Measurements from ENCODE around the gene TAMALIN.

Gene TAMALIN

DNA sequence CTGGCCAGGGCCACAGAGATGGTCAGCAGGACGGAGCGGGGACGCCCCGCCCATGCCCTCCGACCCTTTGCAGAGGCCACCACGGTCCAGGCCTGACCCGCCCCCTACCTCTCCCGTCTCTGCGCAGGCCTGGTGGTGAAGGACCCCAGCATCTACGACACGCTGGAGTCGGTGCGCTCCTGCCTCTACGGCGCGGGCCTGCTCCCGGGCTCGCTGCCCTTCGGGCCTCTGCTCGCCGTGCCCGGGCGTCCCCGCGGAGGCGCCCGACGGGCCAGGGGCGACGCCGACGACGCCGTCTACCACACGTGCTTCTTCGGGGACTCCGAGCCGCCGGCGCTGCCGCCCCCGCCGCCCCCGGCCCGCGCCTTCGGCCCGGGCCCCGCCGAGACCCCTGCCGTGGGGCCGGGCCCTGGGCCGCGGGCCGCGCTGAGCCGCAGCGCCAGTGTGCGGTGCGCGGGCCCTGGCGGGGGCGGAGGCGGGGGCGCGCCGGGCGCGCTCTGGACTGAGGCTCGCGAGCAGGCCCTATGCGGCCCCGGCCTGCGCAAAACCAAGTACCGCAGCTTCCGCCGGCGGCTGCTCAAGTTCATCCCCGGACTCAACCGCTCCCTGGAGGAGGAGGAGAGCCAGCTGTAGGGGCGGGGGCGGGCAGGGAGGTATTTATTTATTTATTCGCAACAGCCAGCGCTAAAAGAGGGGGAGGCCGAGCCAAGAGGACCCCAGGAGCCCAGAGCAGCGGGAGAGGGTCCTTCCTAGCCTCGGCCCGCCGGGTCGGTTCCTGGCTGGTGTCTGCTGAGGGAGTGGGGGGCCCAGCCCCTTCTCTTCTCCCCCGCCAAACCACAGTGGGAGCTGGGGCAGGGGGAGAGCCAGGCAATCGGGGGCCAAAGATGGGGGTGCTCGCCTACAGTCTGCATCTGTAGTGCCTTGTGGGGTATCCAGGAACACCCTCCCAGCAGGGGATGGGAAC, 8.1 kb downstream of the TAMALIN start:
- no peak for DNase-seq

DNA sequence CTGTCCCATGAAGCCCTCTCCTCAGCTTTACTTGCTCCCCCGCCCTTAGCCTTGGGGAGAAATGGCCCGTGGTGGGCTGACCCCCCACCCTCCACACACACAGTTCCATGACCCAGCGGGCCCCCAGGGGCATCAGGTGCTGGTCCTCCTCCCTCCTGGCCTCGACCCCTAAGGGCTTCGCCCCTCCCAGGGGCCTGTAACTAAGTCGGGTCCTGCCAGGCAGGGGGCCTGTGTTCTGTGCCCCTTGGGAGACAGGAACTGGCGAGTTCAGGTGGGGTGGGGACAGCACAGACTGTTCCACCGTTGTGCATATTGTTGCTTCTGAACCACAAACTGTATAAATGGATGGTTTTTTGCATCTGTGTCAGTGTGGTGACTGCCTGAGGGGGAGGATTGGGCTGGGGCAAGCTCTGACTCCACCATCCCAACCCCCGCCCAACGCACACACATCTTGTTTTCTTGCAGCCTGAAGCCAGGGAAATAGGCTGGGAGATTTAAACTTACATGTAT, 8.8 kb downstream of the TAMALIN start:
- no peak for DNase-seq

GRCh38 chr12:52018433-52019112, 11.8 kb downstream of the TAMALIN start:
- DNase-seq: no peak

DNA sequence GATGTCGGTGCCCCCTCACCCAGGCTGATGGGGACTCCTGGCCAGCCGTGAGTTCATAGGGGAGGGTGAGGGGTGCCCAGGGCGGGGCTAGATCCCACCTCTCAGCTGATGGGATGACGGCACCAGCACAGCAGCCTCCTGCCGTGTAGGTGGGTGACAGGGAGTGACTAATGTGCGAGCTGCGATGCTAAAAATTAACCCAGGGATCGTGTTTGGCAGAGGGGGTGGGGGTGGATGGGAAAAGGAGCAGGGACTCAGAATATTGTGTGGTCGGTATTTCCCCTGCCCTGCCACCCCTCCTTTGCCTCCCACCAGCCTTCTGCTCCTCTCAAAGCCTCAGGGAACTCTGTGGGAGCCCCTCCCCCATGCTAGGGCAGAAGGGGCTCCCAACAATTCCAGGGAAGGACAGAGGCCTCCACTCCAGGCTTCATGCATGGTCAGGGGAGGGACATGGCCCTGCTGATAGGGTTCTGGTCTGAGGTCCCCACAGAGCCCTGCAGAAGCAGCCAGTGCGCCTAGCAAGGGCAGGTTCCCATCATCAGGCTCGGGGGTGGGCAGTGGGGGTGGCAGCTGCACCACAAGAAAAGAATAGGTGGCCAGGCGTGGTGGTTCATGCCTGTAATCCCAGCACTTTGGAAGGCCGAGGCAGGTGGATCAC, 12.5 kb downstream of the TAMALIN start:
- no peak for DNase-seq

DNA sequence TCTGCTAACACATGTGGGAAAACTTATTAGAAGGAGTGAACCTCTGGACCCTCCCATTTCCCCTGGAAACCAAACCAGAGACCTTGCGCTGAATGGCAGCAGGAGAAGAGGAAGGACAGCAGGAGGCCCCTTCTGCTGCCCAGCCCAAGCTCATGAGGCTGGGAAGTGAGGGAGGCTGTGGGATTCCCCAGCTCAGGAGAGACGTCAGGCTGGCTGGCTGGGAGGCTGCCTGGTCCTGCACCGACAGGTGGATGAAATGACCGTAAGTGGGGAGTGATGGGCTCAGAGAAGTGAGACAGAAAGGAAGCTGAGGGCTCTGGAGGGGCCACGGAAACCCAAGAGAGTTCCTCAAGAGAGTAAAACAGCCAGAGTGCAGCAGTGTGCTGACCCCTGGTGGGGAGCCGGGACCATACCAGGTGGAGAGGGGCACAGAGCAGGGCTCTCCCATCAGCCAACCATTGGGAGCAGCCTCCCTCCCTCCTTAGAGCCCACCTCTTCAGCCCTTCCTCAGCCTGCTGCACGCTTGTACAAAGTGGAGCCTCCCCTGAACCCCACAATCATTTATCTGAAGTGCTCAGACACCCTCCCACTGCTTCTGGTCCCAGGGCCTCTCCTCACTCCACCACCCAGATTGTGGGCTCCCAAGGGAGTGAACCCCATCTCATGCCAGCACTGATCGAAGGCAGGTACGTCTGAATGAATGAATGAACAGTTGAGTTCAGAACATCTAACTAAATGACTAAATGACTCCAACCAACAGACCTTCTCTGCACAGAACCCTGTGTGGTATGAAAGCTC, 14.0 kb downstream of the TAMALIN start:
- peak in 3 of 4 experiments; percentile 11 to 60 (median 38) for DNase-seq

DNA sequence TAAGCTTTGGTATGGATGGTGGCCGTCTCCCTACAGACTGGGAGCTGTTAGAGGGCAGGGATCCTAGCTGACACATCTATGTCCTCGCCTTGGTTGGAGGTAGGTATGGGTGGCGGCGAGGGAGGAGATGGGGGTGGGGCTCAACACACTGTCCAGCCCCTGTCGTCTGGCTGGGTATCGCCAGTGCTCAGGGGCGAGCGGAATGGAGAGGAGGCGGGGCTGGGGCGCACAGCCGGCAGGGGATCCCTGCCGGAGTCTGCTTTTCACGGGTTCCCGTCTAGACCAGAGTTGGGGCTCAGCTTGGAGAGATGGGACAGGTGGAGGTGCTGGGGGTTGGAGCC, 16.1 kb downstream of the TAMALIN start:
- DNase-seq: peak in 1 of 4 experiments; percentile 31

DNA sequence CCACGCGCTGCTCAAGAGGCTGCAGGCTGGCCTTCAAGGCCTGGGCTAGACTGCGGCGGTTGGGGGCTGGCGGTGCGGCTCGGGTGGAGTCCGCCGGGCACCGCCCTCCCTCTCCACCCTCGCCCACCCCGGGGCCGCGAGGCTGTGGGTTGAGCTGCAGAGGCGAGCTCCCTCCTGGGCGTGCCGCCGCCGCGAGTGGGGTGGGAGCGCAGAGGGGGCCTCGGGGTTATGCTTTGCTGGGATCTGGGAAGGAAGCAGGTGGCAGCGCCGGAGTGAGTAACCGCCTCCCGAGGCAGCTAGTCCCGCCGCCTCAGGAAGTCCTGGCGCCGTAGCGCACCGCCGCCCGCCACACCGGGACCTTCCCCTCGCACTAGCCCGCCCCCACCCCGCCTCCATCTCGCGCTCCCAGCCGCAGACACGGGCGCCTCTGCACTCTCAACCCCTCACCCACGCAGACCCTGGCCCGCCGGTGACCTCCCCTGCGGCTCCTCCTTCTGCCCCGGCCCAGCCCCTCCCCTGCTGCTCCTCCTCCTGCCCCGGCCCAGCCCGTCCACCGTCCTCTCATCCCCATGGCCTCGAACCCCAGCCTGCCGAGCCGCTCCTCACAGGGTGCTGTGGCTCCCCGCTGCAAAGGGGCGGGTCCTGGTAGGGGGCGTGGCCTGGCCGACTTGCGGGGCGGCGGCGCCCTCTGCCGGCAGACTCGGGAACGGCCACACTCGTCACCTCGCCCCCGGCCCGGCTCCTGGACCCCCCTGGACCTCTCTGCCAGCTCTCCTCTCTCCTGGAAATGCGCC, 16.6 kb downstream of the TAMALIN start:
- peak; percentile 80 to 92 (median 84) for DNase-seq

DNA sequence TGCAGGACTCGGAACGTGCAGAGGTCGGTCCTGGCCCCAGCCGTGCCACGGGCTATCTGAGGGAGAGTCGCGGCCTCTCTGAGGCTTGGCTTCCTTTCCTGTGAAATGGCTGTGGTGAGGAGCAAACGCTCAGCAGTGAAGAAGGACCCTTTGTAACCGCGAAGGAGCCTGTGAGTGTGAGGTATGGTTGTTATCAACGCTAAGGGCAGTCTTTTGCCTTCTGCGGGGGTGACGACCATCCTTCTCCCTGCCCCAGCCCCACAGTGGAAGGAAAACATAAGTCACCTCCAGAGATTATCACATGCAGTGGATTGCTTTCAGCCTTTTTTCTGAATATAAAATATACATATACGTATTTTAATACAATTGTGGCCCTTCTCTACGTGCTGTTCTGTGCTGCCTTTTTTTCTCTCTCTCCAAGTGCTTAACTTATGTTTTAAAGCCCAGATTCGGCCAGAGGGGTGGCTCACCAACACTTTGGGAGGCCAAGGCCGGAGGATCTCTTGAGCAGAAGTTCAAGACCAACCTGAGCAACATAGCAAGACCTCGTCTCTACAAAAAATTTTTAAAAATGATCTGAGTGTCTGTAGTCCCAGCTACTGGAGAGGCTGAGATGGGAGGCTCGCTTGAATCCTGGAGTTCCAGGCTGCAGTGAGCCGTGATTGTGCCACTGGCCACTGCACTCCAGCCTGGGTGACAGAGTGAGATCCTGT, 17.4 kb downstream of the TAMALIN start:
- DNase-seq: no peak

DNA sequence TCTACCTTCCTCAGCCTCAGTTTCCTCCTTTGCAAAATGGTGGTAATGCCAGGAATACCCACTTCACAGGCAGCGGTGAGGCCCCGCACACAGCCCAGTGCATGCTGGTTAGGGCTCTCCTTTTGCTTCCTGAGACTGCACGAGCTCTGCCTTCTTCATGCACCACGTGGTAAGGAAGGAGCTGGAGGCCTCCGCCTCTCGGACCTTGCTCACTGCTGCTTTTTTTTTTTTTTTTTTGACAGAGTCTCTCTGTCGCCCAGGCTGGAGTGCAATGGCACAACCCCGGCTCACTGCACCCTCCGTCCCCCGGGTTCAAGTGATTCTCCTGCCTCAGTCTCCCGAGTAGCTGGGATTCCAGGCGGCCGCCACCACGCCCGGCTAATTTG, 18.1 kb downstream of the TAMALIN start:
- no peak for DNase-seq

DNA sequence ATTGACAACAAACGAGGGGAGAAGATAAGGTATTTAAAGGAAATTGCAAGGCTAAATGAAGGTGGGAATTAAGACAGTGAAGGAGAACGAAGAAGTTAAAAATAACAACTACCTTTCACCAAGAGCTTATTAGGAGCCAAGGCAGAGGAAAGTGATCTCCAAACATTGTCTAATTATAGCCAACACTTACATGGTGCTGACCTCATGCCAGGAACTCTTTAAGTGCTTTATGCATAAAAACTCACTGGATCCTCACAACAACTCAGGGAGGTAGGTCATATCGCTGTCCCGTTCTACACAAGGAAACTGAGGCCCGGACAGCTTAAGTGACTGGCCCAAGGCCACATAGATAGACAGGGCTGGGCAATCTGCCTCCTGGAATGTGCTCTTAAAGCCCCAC, 19.5 kb downstream of the TAMALIN start:
- no peak for DNase-seq

DNA sequence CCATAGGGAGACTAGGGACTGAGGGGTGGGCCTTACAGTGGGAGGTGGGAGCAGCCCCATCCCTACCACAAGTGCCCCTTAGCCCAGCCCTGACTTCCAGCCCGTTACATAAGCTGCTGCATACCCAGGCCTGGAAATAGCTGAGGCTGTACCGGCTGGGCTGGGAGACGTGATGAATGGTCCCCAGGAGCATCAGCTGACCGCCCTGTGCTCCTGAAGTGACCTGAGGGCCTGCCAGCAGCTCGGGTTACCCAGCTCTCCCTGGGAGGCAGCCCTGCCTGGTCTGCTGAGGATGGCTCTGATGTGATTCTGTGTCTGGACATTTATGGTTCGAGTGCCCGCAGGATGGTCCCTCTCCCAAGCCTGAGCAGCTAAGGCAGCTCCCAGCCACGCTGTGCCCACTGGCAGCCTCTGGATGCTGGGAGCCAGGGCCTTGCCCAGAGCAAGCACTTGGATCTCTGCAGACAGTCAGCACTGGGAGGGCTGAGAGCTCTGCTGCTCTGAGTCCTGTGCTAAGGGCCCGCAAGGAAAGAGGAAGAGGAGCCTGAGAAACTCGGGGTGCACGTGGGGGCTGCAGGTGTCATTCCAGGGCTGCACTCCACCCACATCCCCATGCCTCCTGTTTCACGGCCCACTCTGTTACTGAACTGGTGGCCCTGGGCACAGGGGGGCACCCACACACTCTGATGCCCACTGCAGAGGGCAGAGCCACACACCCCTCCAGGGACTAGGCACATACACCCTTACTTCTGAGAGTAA, 20.5 kb downstream of the TAMALIN start:
- DNase-seq: no peak

DNA sequence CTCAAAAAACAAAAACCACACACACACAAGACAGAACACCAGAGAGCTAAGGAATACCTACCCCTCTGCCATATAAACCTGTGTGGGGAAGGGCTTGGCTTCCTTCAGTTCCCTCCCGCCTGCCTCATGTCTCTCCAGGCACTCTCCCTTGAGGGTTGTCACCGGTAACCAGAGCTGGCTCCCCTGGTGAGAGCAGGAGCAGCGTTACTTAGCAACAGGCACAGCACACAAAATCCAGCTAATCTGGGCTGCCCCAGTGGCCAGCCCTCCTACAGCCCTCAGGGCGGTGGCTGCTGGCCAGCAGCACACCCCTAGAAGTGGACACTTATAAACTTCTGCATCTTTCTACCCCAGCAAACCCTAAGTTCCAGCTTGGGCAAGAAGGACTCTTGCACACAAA, 22.9 kb downstream of the TAMALIN start:
- DNase-seq: no peak

DNA sequence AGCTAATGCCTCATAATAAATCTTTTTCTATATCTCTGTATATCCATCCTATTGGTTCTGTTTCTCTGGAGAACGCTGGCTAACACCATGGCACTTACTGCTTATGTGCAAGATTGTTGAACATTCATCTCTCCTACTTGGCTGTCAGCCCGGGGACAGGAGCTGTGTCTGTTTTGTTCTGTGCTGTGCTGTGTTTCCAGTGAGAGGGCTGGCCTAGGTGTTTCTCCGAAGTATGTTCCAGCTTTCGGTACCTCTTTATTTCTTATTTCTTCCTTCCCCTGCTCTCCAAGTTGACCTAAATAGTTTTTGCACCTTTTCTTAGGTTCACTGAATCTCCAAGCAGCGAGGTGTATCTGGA, 25.7 kb downstream of the TAMALIN start:
- DNase-seq: no peak

DNA sequence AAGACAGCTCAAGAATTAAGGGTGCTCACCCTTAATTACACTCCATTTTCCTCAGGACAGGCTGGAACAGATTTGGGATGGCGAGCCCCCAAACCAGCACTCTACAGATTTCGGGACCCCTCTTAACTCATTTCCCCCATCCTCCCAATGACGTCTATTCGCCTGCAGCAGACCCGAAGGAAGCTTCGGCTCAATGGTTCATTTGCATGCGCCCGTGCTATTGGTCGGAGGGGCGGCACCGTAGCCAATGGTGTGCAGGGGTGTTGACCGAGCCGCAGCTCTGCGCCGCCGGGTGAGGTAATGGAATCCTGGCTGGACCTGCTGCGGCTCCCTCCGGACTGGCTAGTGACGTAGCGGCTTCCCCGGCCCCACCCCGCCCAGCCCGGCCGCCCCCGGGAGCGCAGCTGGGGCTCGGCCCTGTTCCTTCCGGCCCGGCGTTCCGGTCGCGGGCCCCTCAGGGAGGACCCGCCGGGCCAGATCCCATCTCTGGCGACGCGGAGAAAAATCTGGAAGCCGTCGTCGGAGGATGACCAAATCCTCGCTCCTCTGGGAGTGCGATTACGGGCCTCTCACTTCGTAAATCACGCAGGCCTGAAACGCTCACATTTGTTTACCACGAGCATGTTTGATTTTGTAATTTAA, 26.2 kb downstream of the TAMALIN start:
- DNase-seq: peak; percentile 57 to 79 (median 65)

DNA sequence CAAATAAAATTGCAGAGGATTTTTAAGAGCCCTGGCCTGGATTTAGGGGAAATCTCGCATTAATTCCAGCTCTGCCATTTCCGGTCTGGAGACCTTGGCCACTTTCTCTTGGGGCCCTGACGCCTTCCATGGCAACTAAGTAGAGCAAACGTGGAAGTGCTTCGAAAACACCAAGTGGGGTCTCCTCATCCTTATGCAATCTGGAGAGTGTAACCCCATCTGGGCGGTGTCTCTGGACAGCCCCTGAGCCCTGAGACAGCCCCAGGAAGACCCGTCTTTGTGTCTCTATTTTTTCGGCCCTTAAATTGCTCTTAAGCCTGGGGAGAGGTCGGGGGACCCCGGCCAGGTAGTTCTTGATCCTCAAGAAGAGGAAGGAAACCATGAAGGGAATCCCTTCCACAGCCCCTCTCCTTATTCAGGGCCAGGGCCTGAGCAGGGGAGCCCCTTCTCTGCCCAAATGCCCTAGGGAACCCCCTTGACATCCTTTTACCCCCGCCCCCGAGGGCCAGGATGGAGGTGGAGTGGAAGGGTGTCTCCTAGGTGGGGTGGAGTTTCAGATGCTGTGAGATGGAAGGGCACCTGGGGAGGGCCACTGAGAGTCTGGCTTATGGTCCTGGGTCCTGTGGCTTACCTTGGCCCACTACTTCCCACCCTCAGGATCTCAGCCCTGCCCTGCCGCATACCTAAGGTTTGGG, 26.8 kb downstream of the TAMALIN start:
- no peak for DNase-seq

GRCh38 chr12:52035190-52035589, 28.4 kb downstream of the TAMALIN start:
- DNase-seq: no peak

DNA sequence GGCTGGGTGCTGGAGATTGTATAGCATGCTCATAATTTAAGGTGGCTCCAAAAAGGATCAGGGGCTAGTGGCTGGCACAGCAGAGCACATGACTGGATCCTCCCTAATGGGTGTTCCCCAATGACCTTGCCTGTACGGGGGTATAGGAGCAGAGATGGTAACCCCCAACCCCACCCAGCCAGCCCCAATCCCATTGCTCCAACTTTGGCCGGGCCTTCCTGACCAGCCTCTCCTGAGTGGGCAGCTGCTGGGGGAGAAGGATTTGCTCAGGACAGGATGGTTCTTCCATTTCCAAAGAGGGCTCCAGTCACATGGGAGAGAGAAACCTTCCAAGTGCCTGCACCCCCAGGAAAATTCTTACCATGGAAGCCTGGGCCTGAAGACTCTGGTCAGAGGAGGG, 29.2 kb downstream of the TAMALIN start:
- no peak for DNase-seq

GRCh38 chr12:52036587-52037171, 29.9 kb downstream of the TAMALIN start:
- peak; percentile 41 to 78 (median 65) for DNase-seq
